ENCODE measurements around the gene MYO9B.
A peak's percentile ranks its signal among the peaks of the same experiment; 100 is the strongest.

MYO9B gene

GRCh38 chr19:17097593-17098126, 22.1 kb downstream of the MYO9B start:
- Mint-ChIP-seq H3K4me1 (peaks cover 21% of the 10 kb centered on the region), H3K27ac (peak overlapping the region; percentile 96), H3K4me3 (no peak overlapping the region), H3K27me3 (ENCODE audit: low read depth, poor library complexity) (no peaks in the 10 kb centered on the region), H3K36me3 (ENCODE audit: low read depth) (peaks cover 52% of the 10 kb centered on the region), H3K9me3 (peaks cover 21% of the 10 kb centered on the region)
- DNase-seq, result no peak
- TF ChIP-seq, protein P1, sequence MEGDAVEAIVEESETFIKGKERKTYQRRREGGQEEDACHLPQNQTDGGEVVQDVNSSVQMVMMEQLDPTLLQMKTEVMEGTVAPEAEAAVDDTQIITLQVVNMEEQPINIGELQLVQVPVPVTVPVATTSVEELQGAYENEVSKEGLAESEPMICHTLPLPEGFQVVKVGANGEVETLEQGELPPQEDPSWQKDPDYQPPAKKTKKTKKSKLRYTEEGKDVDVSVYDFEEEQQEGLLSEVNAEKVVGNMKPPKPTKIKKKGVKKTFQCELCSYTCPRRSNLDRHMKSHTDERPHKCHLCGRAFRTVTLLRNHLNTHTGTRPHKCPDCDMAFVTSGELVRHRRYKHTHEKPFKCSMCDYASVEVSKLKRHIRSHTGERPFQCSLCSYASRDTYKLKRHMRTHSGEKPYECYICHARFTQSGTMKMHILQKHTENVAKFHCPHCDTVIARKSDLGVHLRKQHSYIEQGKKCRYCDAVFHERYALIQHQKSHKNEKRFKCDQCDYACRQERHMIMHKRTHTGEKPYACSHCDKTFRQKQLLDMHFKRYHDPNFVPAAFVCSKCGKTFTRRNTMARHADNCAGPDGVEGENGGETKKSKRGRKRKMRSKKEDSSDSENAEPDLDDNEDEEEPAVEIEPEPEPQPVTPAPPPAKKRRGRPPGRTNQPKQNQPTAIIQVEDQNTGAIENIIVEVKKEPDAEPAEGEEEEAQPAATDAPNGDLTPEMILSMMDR (IDR thresholded peaks at IDR 0.05), result no peak

DNA sequence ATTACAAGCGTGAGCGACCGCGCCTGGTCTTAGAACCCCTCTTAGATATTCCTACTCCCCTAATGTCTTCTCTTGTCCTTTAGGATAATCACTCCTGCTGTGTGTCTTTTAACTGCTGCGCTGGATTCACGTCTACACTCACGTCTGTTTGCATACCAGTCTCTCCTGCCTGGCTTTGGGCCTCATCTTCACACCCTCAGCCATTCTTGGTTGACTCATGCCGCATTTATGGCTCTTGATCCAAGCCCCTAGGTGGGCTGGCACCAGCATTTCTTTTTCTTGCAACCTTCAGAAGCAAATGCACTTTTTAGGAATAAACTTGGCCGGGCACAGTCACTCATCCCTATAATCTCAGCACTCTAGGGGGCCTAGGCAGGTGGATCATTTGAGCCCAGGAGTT, 22.7 kb downstream of the MYO9B start:
- H3K9me3 Mint-ChIP-seq, result peaks cover 28% of the 10 kb centered on the region
- no peak for DNase-seq
- H3K27ac Mint-ChIP-seq, result peak overlapping the region; percentile 96

DNA sequence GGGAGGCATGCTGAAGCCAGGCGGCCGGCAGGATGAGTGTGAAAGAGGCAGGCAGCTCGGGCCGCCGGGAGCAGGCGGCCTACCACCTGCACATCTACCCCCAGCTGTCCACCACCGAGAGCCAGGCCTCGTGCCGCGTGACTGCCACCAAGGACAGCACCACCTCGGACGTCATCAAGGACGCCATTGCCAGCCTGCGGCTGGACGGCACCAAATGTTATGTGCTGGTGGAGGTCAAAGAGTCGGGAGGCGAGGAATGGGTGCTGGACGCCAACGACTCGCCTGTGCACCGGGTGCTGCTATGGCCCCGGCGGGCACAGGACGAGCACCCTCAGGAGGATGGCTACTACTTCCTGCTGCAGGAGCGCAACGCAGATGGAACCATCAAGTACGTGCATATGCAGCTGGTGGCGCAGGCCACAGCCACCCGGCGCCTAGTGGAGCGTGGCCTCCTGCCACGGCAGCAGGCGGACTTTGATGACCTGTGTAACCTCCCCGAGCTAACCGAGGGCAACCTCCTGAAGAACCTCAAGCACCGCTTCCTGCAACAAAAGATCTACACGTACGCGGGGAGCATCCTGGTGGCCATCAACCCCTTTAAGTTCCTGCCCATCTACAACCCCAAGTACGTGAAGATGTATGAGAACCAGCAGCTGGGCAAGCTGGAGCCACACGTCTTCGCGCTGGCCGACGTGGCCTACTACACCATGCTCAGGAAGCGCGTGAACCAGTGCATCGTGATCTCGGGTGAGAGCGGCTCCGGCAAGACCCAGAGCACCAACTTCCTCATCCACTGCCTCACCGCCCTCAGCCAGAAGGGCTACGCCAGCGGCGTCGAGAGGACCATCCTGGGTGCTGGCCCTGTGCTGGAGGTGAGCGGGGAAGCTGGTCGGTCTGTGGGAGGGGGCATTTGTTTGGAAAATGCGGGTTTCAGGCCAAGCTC, 26.4 kb downstream of the MYO9B start:
- Mint-ChIP-seq H3K9me3 (peaks cover 17% of the 10 kb centered on the region), H3K27me3 (ENCODE audit: low read depth, poor library complexity) (no peaks in the 10 kb centered on the region), H3K27ac (no peak overlapping the region), H3K4me1 (peaks cover 20% of the 10 kb centered on the region), H3K36me3 (ENCODE audit: low read depth) (peaks cover 49% of the 10 kb centered on the region), H3K4me3 (no peak overlapping the region)
- TF ChIP-seq, protein P1 (IDR thresholded peaks at IDR 0.05), result no peak
- no peak for DNase-seq

More for the DNA sequence above, 22.7 kb downstream of the MYO9B start:
- Mint-ChIP-seq H3K27me3 (ENCODE audit: low read depth, poor library complexity) (no peaks in the 10 kb centered on the region), H3K36me3 (ENCODE audit: low read depth) (peaks cover 59% of the 10 kb centered on the region), H3K4me3 (no peak overlapping the region), H3K4me1 (peaks cover 21% of the 10 kb centered on the region)
- TF ChIP-seq, protein P1 (IDR thresholded peaks at IDR 0.05), result no peak

- peak overlapping the region; percentile 59 for H3K27ac Mint-ChIP-seq
- H3K4me1 Mint-ChIP-seq, result peaks cover 22% of the 10 kb centered on the region
- DNase-seq, result peak; percentile 30
- H3K4me3 Mint-ChIP-seq, result no peak overlapping the region
- no peaks in the 10 kb centered on the region for H3K27me3 Mint-ChIP-seq (ENCODE audit: low read depth, poor library complexity)
- peaks cover 48% of the 10 kb centered on the region for H3K36me3 Mint-ChIP-seq (ENCODE audit: low read depth)
- H3K9me3 Mint-ChIP-seq, result peaks cover 17% of the 10 kb centered on the region
- TF ChIP-seq, protein P1 (IDR thresholded peaks at IDR 0.05), result peak; percentile 20
Measured at GRCh38 chr19:17103177-17103576, 27.6 kb downstream of the MYO9B start.

GRCh38 chr19:17104679-17105078, 29.1 kb downstream of the MYO9B start:
- peaks cover 17% of the 10 kb centered on the region for H3K9me3 Mint-ChIP-seq
- no peak overlapping the region for H3K4me3 Mint-ChIP-seq
- TF ChIP-seq, protein P1 (IDR thresholded peaks at IDR 0.05), result no peak
- no peak for DNase-seq
- no peaks in the 10 kb centered on the region for H3K27me3 Mint-ChIP-seq (ENCODE audit: low read depth, poor library complexity)
- H3K36me3 Mint-ChIP-seq (ENCODE audit: low read depth), result peaks cover 40% of the 10 kb centered on the region
- H3K4me1 Mint-ChIP-seq, result peaks cover 19% of the 10 kb centered on the region
- H3K27ac Mint-ChIP-seq, result no peak overlapping the region
